Middle frontal gyrus (tissue), 1 donor: ENCODE results near the gene APBA1.

Experiments used
- DNase-seq: peaks from one replicate; pipeline ENCODE4 v3.0.0-alpha.2; 2015; ENCODE audit warnings: low spot score; ENCODE audit errors: extremely low spot score

APBA1 gene

GRCh38 chr9:69579760-69580581 is 92.2 kb downstream of the APBA1 start:
- no peak for DNase-seq

GRCh38 chr9:69579032-69579758 is 93.0 kb downstream of the APBA1 start:
- DNase-seq: no peak

- DNase-seq: no peak
Measured at GRCh38 chr9:69578026-69578425, 94.1 kb downstream of the APBA1 start.

- DNase-seq: no peak
Measured at GRCh38 chr9:69577123-69577522, 95.0 kb downstream of the APBA1 start.

GRCh38 chr9:69574057-69574456 is 98.1 kb downstream of the APBA1 start:
- DNase-seq: no peak

GRCh38 chr9:69573651-69574050 is 98.5 kb downstream of the APBA1 start:
- no peak for DNase-seq

- no peak for DNase-seq
Measured at GRCh38 chr9:69572611-69573010, 99.6 kb downstream of the APBA1 start.

- no peak for DNase-seq
Measured at GRCh38 chr9:69571032-69571431, 101.1 kb downstream of the APBA1 start.

- DNase-seq: no peak
Measured at GRCh38 chr9:69569738-69570451, 102.3 kb downstream of the APBA1 start.

GRCh38 chr9:69564557-69564956 is 107.6 kb downstream of the APBA1 start:
- no peak for DNase-seq

- no peak for DNase-seq
Measured at GRCh38 chr9:69559126-69559525, 113.0 kb downstream of the APBA1 start.

- no peak for DNase-seq
Measured at GRCh38 chr9:69556707-69557106, 115.5 kb downstream of the APBA1 start.

GRCh38 chr9:69555802-69556201 is 116.4 kb downstream of the APBA1 start:
- DNase-seq: no peak

- no peak for DNase-seq
Measured at GRCh38 chr9:69554945-69555344, 117.2 kb downstream of the APBA1 start.

GRCh38 chr9:69549310-69550202 is 122.6 kb downstream of the APBA1 start:
- no peak for DNase-seq

GRCh38 chr9:69548681-69549080 is 123.5 kb downstream of the APBA1 start:
- no peak for DNase-seq

GRCh38 chr9:69546265-69546664 is 125.9 kb downstream of the APBA1 start:
- no peak for DNase-seq

GRCh38 chr9:69542942-69543704 is 129.0 kb downstream of the APBA1 start:
- DNase-seq: no peak

- no peak for DNase-seq
Measured at GRCh38 chr9:69542058-69542457, 130.1 kb downstream of the APBA1 start.

- no peak for DNase-seq
Measured at GRCh38 chr9:69535911-69536310, 136.3 kb downstream of the APBA1 start.
